Retinal pigment epithelial cell (primary cell): ENCODE data around the gene CEND1.

ENCODE experiments used
- DNase-seq: peaks from one replicate; pipeline ENCODE4 v3.0.0-alpha.2; 2010; ENCODE audit warnings: low read depth
- H3K4me3 ChIP-seq: 2 replicates; pipeline ENCODE4 v1.5.1; 2011; ENCODE audit warnings: mild to moderate bottlenecking, low read length, control low read depth, moderate library complexity
- CTCF ChIP-seq: conservative IDR thresholded peaks from 2 replicates; pipeline ENCODE4 v1.5.1; 2011; ENCODE audit warnings: low read depth, low read length, control low read depth, inconsistent platforms

CEND1 gene

GRCh38 chr11:798093-798713, 8.3 kb upstream of the CEND1 start, which contains the start of gene SLC25A22:
TSS of gene SLC25A22 (minus strand) at chr11:798281. CDS start at chr11:795006, 3,275 bp downstream.
- DNase-seq, result no peak
- peak; percentile 62 for TF ChIP-seq CTCF
- peak within 1 kb of the TSS; percentile 63 for H3K4me3 ChIP-seq

- H3K4me3 ChIP-seq, result peak overlapping the region; percentile 63
- DNase-seq, result no peak
- no peak for TF ChIP-seq CTCF
Measured at GRCh38 chr11:797296-798092, 7.6 kb upstream of the CEND1 start.

- no peak for DNase-seq
- peak overlapping the region; percentile 63 for H3K4me3 ChIP-seq
- TF ChIP-seq CTCF, result no peak
Measured at GRCh38 chr11:796565-797295, 6.8 kb upstream of the CEND1 start.

- no peak for DNase-seq
- peak overlapping the region; percentile 63 for H3K4me3 ChIP-seq
- no peak for TF ChIP-seq CTCF
Measured at GRCh38 chr11:795634-796564, 6.0 kb upstream of the CEND1 start.

GRCh38 chr11:794766-795633, 5.1 kb upstream of the CEND1 start:
- peak overlapping the region; percentile 63 for H3K4me3 ChIP-seq
- DNase-seq, result no peak
- no peak for TF ChIP-seq CTCF
